ENCODE results near the gene SEZ6L2.
"Not testable (repeated sequence)": the region's sequence is repeated elsewhere in the genome, so short reads cannot be mapped to it uniquely, and the experiment has no call there.

The SEZ6L2 gene

GRCh38 chr16:29911676-29912010 lies 12.3 kb upstream of the SEZ6L2 start:
- CTCF ChIA-PET, result interaction anchor here (1.7 kb wide), 1 partner anchor 10 kb away, joined by 4 read pairs; no protein-coding TSS in a partner anchor
- POLR2A ChIA-PET, result interaction anchor here (1.2 to 2.1 kb wide), 3 partner anchors 10 to 15 kb away, joined by 3 to 8 read pairs (median 4); partner anchors contain the start of genes KCTD13 and SEZ6L2
- no peak for DNase-seq (ENCODE audit: low read depth, low spot score)
- H3K4me3 ChIP-seq (ENCODE audit: low read depth, low read length), result no peak overlapping the region
- TF ChIP-seq, protein P1, sequence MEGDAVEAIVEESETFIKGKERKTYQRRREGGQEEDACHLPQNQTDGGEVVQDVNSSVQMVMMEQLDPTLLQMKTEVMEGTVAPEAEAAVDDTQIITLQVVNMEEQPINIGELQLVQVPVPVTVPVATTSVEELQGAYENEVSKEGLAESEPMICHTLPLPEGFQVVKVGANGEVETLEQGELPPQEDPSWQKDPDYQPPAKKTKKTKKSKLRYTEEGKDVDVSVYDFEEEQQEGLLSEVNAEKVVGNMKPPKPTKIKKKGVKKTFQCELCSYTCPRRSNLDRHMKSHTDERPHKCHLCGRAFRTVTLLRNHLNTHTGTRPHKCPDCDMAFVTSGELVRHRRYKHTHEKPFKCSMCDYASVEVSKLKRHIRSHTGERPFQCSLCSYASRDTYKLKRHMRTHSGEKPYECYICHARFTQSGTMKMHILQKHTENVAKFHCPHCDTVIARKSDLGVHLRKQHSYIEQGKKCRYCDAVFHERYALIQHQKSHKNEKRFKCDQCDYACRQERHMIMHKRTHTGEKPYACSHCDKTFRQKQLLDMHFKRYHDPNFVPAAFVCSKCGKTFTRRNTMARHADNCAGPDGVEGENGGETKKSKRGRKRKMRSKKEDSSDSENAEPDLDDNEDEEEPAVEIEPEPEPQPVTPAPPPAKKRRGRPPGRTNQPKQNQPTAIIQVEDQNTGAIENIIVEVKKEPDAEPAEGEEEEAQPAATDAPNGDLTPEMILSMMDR (IDR thresholded peaks at IDR 0.05; ENCODE audit: insufficient read depth, low read length, missing control alignments), result no peak

DNA sequence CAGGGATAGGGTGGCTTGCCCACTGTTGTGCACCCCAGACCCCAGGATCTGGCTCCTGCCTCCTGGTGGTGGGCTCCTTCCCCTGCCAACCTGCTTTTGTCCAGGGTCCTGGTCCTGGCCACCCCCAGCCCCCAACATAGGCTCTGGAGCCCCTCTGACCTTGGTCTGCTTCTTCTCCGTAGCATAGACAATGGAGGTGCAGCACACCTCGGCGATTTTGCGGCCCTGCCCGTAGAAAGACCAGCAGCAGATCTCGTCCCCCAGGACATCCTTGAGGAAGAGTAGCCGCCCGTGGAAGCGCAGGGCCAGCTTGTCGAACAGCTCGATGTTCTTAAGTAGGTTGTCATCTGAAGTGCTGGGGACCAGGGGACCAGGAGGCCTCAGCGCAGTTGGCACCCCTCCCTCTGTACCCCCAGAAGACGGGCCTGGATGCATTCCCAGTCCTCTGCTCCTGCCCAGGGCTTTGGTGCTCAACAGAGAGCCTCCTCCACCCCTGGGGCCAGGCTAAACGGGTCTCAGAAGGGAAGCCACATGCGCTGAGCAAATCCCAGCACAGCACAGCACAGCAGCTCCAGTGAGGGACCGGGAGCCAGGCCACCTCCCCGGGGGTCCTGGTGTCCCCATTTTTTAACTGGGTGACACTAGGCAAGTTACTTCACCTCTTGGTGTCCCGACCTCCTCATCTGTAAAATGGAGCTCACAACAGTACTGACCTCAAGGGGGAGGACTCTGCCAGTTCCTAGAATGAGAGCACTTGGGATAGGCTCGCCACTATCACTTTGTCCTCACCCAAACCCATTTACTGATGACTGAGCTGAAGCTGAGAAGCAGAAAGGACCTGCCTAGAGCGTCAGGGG lies 11.7 kb upstream of the SEZ6L2 start:
- H3K4me3 ChIP-seq (ENCODE audit: low read depth, low read length), result no peak overlapping the region
- CTCF ChIA-PET, result no interaction called here
- no peak for DNase-seq (ENCODE audit: low read depth, low spot score)
- TF ChIP-seq, protein P1 (IDR thresholded peaks at IDR 0.05; ENCODE audit: insufficient read depth, low read length, missing control alignments), result no peak
- POLR2A ChIA-PET, result interaction anchor here (1.2 to 2.1 kb wide), 3 partner anchors 10 to 15 kb away, joined by 3 to 8 read pairs (median 4); partner anchors contain the start of genes KCTD13 and SEZ6L2

GRCh38 chr16:29909851-29910250 lies 10.5 kb upstream of the SEZ6L2 start:
- CTCF ChIA-PET, result interaction anchor here (1.0 to 1.4 kb wide), 3 partner anchors 10 to 122 kb away, joined by 3 to 4 read pairs (median 3); partner anchors contain the start of gene SEZ6L2
- DNase-seq (ENCODE audit: low read depth, low spot score); H3K4me3 ChIP-seq (ENCODE audit: low read depth, low read length): not testable (repeated sequence)
- POLR2A ChIA-PET, result interaction anchor here (0.6 to 1.1 kb wide), 3 partner anchors 9 to 1087 kb away, joined by 3 to 4 read pairs (median 3); partner anchors contain the start of genes ASPHD1 and ATXN2L

DNA sequence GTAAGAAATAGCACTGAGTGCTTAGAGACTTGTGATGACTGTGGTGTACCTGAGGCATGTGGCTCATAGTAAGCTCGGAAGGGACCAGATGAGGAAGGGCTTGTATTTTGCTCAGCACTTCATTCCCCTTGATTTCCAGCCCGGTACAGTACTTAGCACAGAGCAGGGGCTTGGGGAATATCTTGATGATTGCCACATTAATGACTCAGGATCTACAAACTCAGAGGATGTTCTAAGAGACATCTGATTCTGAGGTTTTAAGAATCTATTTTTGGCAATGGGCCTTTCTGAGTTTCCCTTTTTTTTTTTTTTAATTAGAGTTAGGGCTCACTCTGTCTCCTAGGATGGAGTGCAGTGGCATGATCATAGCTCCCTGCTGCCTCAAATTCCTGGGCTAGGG lies 10.0 kb upstream of the SEZ6L2 start:
- DNase-seq (ENCODE audit: low read depth, low spot score), result no peak
- CTCF ChIA-PET, result interaction anchor here (1.0 to 1.6 kb wide), 4 partner anchors 10 to 123 kb away, joined by 3 to 5 read pairs (median 4); partner anchors contain the start of gene SEZ6L2
- TF ChIP-seq, protein P1 (IDR thresholded peaks at IDR 0.05; ENCODE audit: insufficient read depth, low read length, missing control alignments), result no peak
- POLR2A ChIA-PET, result interaction anchor here (0.6 to 1.4 kb wide), 4 partner anchors 9 to 1086 kb away, joined by 3 to 4 read pairs (median 4); partner anchors contain the start of genes ASPHD1, ATXN2L and SEZ6L2
- no peak overlapping the region for H3K4me3 ChIP-seq (ENCODE audit: low read depth, low read length)

DNA sequence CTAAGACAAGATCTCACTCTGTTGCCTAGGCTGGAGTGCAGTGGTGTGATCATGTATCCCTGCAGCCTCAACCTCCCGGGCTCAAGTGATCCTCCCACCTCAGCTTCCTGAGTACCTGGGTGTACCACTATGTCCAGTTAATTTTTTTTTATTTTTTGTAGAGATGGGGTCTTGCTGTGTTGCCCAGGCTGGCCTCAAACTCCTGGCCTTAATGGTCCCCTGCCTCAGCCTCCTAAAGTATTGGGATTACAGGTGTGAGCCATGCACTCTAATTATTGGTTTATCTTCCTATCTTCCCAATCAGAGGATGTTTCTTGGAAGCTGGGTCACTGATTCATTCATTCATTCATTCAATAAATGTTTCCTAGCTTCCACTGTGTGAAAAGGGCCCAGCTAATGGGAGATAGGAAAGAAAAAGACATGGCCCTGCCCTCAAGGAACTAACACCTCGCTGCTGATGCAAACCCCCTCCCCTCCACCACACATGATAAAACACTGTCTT lies 9.4 kb upstream of the SEZ6L2 start:
- no peak for DNase-seq (ENCODE audit: low read depth, low spot score)
- TF ChIP-seq, protein P1 (IDR thresholded peaks at IDR 0.05; ENCODE audit: insufficient read depth, low read length, missing control alignments), result no peak
- CTCF ChIA-PET, result interaction anchor here (1.0 to 1.6 kb wide), 4 partner anchors 9 to 123 kb away, joined by 3 to 5 read pairs (median 4); partner anchors contain the start of gene SEZ6L2
- POLR2A ChIA-PET, result interaction anchor here (1.1 to 1.4 kb wide), 2 partner anchors 8 to 9 kb away, joined by 4 read pairs; partner anchors contain the start of genes ASPHD1 and SEZ6L2
- no peak overlapping the region for H3K4me3 ChIP-seq (ENCODE audit: low read depth, low read length)

- no peak for DNase-seq (ENCODE audit: low read depth, low spot score)
- TF ChIP-seq, protein P1 (IDR thresholded peaks at IDR 0.05; ENCODE audit: insufficient read depth, low read length, missing control alignments), result no peak
- no peak overlapping the region for H3K4me3 ChIP-seq (ENCODE audit: low read depth, low read length)
- CTCF ChIA-PET, result interaction anchor here (1.6 to 1.9 kb wide), 2 partner anchors 8 to 15 kb away, joined by 5 to 7 read pairs; no protein-coding TSS in a partner anchor
- POLR2A ChIA-PET, result interaction anchor here (0.6 to 1.4 kb wide), 2 partner anchors 8 to 57 kb away, joined by 3 to 4 read pairs; partner anchors contain the start of gene SEZ6L2
Observed at GRCh38 chr16:29907973-29908372, 8.6 kb upstream of the SEZ6L2 start.
